BE2C (cell line): ENCODE results near the gene FARP1.

Source experiments
- DNase-seq: peaks from one replicate; pipeline ENCODE4 v3.0.0-alpha.2; 2020
- H3K27me3 ChIP-seq: fragments of 250-450 bp; sonication (Bioruptor Pico); 2 replicates; pipeline ENCODE4 v1.5.1; 2020; ENCODE audit warnings: mild to moderate bottlenecking
- H3K36me3 ChIP-seq: fragments of 250-450 bp; sonication (Bioruptor Pico); 2 replicates; pipeline ENCODE4 v1.5.1; 2020; ENCODE audit warnings: mild to moderate bottlenecking
- H3K4me1 ChIP-seq: fragments of 250-450 bp; sonication (Bioruptor Pico); 2 replicates; pipeline ENCODE4 v1.5.1; 2020
- H3K4me3 ChIP-seq: 2 replicates; pipeline ENCODE4 v1.5.1; 2011; ENCODE audit warnings: low read depth, low read length
- H3K9me3 ChIP-seq: fragments of 250-450 bp; sonication (Bioruptor Pico); 2 replicates; pipeline ENCODE4 v1.5.1; 2020
- TF ChIP-seq, protein P1 (sequence below): IDR thresholded peaks from 2 replicates; pipeline ENCODE4 v1.5.1; 2012; ENCODE audit warnings: mild to moderate bottlenecking, low read depth, low read length

The FARP1 gene

DNA sequence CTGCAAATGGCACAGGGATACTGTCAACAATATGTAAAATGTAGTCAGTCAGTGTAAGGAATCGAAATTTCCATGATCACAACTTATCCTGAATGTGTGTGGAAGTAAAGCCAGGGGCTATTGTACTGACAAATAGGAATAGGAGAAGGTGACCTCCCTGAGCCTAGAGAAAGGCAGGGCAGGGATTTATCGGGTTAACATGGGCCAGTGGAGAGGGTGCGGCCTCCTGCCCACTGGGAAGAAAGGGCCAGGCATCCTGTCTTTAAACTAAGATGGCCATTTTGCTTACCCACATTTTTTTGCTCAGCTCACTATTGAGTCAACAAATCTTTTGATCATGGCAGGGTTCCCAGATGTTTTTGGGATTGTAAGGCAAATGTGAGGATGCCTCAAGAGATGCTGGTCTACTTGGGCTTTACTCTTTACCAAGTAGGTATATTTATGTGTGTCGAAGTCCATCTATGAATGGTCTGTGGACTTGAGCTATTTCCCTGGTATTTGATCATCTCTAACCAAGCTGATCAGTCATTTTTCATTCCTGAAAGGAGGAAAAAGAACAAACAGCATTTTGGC lies 150.8 kb downstream of the FARP1 start:
- DNase-seq: no peak
- no peak overlapping the region for H3K4me3 ChIP-seq
- TF ChIP-seq, protein P1, sequence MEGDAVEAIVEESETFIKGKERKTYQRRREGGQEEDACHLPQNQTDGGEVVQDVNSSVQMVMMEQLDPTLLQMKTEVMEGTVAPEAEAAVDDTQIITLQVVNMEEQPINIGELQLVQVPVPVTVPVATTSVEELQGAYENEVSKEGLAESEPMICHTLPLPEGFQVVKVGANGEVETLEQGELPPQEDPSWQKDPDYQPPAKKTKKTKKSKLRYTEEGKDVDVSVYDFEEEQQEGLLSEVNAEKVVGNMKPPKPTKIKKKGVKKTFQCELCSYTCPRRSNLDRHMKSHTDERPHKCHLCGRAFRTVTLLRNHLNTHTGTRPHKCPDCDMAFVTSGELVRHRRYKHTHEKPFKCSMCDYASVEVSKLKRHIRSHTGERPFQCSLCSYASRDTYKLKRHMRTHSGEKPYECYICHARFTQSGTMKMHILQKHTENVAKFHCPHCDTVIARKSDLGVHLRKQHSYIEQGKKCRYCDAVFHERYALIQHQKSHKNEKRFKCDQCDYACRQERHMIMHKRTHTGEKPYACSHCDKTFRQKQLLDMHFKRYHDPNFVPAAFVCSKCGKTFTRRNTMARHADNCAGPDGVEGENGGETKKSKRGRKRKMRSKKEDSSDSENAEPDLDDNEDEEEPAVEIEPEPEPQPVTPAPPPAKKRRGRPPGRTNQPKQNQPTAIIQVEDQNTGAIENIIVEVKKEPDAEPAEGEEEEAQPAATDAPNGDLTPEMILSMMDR: no peak
- no peaks in the 10 kb centered on the region for H3K27me3 ChIP-seq
- no peaks in the 10 kb centered on the region for H3K36me3 ChIP-seq
- H3K4me1 ChIP-seq: peaks cover 45% of the 10 kb centered on the region
- peaks cover 2% of the 10 kb centered on the region; the same call in 1 of the 2 replicates for H3K9me3 ChIP-seq

- TF ChIP-seq, protein P1: no peak
- H3K9me3 ChIP-seq: peaks cover 2% of the 10 kb centered on the region; the same call in 1 of the 2 replicates
- no peak overlapping the region for H3K4me3 ChIP-seq
- H3K27me3 ChIP-seq: no peaks in the 10 kb centered on the region
- no peaks in the 10 kb centered on the region for H3K36me3 ChIP-seq
- H3K4me1 ChIP-seq: peaks cover 43% of the 10 kb centered on the region
- DNase-seq: no peak
Observed at GRCh38 chr13:98295371-98295770, 152.5 kb downstream of the FARP1 start.

DNA sequence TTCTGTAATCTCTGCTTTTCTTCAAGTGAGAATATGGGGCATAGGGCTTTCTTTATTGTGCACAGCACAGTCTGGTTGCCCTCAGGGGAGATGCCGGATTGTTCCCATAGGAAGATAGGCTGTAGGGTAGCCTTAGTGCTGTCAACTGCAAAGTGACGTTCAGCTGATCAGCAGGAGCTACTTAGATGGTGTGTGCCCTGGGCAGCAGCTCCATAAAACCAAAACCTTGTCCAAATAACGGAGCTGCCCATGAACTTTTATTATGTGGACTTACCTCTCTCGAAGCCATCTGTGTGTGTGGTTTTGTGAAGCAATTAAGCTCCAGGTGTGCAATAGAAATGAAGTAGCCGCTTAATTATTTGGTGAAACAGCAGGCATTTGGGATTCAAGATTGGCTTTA lies 154.2 kb downstream of the FARP1 start:
- TF ChIP-seq, protein P1: no peak
- peaks cover 34% of the 10 kb centered on the region for H3K4me1 ChIP-seq

DNA sequence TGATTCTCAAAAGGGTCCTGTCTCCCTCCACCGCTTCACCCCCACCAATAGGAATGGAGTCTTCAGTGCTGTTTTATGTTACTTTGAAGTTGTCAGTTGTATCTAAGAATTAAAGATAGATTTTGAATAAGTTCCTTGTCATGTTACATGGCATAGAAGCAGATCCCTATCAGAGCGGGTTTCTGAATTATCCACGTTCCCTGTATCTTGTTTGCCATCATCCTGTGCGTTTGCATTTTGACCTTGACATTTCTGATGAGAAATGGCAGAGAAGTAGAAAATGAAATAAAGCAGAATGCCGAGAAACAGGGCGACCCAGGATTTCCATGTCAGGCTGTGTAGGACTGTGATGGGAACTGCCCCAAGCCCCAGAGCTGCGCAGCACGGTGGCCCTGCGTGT lies 154.9 kb downstream of the FARP1 start:
- Histone ChIP-seq H3K4me1 (peaks cover 34% of the 10 kb centered on the region), H3K9me3 (no peaks in the 10 kb centered on the region), H3K36me3 (no peaks in the 10 kb centered on the region), H3K4me3 (no peak overlapping the region), H3K27me3 (no peaks in the 10 kb centered on the region)
- TF ChIP-seq, protein P1: no peak
- DNase-seq: no peak

More for the DNA sequence above, 154.2 kb downstream of the FARP1 start:
- no peaks in the 10 kb centered on the region for H3K36me3 ChIP-seq
- no peaks in the 10 kb centered on the region for H3K9me3 ChIP-seq
- no peak for DNase-seq
- no peaks in the 10 kb centered on the region for H3K27me3 ChIP-seq
- H3K4me3 ChIP-seq: no peak overlapping the region

- H3K27me3 ChIP-seq: no peaks in the 10 kb centered on the region
- no peak for DNase-seq
- H3K4me3 ChIP-seq: no peak overlapping the region
- TF ChIP-seq, protein P1: no peak
- no peaks in the 10 kb centered on the region for H3K9me3 ChIP-seq
- no peaks in the 10 kb centered on the region for H3K36me3 ChIP-seq
- H3K4me1 ChIP-seq: peaks cover 32% of the 10 kb centered on the region
Observed at GRCh38 chr13:98298599-98298998, 155.7 kb downstream of the FARP1 start.

DNA sequence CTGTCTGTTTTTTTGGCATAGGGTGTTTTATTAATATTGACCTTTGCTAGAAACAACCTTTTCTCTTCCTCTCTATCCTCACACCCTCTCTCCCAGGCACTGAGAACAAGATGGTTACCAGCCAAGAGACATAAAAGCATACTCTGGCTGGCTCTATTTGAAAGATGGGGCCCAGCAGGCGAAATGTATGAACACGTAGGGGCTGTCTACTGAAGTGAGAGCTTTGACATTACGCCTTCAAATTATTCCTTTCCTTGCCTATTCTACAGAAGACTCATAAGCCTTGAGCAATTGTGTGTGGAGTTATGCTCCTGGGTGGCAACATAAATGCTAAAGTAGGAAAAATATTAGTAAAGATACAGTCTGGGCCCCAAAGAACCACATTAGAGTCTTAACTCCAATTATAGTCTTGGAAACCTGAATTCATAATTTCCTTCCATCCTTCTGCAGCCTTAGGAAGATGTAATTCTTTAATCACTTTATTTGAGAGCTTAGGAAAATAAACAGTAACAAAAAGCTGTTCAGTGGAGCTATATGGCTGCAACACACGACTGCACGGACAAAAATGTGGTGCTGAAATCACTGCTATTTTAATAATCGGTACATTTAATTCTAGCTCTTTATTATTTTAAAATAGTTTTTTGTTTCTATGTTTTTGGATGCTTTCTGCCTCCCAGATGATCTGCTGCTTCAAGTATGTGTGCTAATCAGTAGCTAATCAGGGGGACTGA lies 156.5 kb downstream of the FARP1 start:
- no peaks in the 10 kb centered on the region for H3K9me3 ChIP-seq
- no peaks in the 10 kb centered on the region for H3K36me3 ChIP-seq
- TF ChIP-seq, protein P1: no peak
- no peaks in the 10 kb centered on the region for H3K27me3 ChIP-seq
- H3K4me1 ChIP-seq: peaks cover 32% of the 10 kb centered on the region
- no peak overlapping the region for H3K4me3 ChIP-seq
- DNase-seq: no peak
